Activated T-helper 1 cell treated with anti-CD3 and anti-CD28 coated beads, Interleukin-12 subunit alpha, Interleukin-12 subunit beta, Interleukin-2, Interleukin-4 antibody, amounts not matched to agents 30 ng/mL and 10 ng/mL and 1 ng/mL, durations not matched to agents 14 hours and 24 hours and 36 hours (primary cell): ENCODE measurements around the gene NDUFB10. TPM values are rescaled to one million over a fixed set of nuclear protein-coding genes. Genes with fewer than 3 reads are reported as not detected.
A peak's percentile ranks its signal among the peaks of the same experiment; 100 is the strongest.
"Not testable (repeated sequence)": the region's sequence is repeated elsewhere in the genome, so short reads cannot be mapped to it uniquely, and the experiment has no call there.

Experiments used
- DNase-seq: peaks from one replicate; pipeline ENCODE4 v3.0.0; 2021; ENCODE audit warnings: low spot score
- H3K27ac Mint-ChIP-seq: one replicate; pipeline ENCODE4 v1.8.0; 2021; ENCODE audit warnings: mild to moderate bottlenecking, mixed read lengths
- H3K27me3 Mint-ChIP-seq: one replicate; pipeline ENCODE4 v1.8.0; 2022; ENCODE audit warnings: mild to moderate bottlenecking, moderate library complexity, mixed read lengths; ENCODE audit not compliant: insufficient read depth
- H3K36me3 Mint-ChIP-seq: one replicate; pipeline ENCODE4 v1.8.0; 2021; ENCODE audit warnings: low read depth, mixed read lengths
- H3K4me1 Mint-ChIP-seq: one replicate; pipeline ENCODE4 v1.8.0; 2021; ENCODE audit warnings: low read depth, mixed read lengths
- H3K4me3 Mint-ChIP-seq: one replicate; pipeline ENCODE4 v1.8.0; 2021; ENCODE audit warnings: mild to moderate bottlenecking, moderate library complexity, mixed read lengths
- H3K9me3 Mint-ChIP-seq: one replicate; pipeline ENCODE4 v1.8.0; 2021; ENCODE audit warnings: mixed read lengths
- intact Hi-C: fragments of 100-400 bp; cut with micrococcal nuclease; formaldehyde crosslinking; loops from one replicate; pipeline ENCODE4 v1.15.1; 2024
- total RNA-seq: library from RNA; stranded (reverse); gene quantifications from 2 replicates; pipeline ENCODE4 v1.2.3, GENCODE V29; 2022

Gene NDUFB10
- total RNA-seq, 1 donor from 2014 or later = 138 TPM

DNA sequence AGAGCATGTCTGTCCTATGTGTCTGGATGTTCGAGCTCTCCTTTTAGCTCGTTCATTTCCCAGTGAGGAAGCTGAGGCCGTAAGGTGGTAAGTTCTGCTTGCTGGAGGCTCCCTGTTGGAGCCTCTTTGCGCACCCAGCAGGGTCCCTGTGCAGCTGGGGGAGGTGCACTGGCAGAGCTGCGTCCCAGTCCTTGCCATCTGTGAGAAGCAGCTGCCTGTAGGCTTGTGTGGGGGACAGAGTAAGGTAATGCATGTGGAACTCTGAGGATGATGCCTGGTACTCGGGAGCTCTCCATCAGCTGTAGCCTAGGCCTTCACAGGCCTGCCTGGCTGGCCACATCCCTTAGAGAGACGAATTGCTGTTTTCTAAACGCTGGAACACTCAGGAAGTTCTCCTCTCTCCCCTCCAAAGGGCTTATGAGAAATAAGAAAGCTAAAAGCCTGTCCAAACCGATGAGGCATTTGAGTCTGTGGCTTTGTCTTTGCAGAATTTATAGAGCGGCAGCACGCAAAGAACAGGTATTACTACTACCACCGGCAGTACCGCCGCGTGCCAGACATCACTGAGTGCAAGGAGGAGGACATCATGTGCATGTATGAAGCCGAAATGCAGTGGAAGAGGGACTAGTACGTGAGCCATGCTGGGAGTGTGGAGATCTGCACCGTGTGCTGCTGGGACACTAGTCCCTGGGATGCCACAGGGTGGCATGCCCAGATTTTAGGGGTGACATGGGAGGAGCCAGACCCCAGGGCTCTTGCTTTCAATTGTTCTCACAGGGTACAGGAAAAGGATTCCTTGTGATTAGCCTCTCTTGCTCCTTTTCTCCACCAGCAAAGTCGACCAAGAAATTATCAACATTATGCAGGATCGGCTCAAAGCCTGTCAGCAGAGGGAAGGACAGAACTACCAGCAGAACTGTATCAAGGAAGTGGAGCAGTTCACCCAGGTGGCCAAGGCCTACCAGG lies 1.6 kb downstream of the NDUFB10 start:
- DNase-seq = no peak
- H3K27ac Mint-ChIP-seq = peak overlapping the region; percentile 90
- H3K4me1 Mint-ChIP-seq = peaks cover 34% of the 10 kb centered on the region
- H3K4me3 Mint-ChIP-seq = peak overlapping the region; percentile 97
- peaks cover 44% of the 10 kb centered on the region for H3K36me3 Mint-ChIP-seq
- no peaks in the 10 kb centered on the region for H3K9me3 Mint-ChIP-seq
- no peaks in the 10 kb centered on the region for H3K27me3 Mint-ChIP-seq
- intact Hi-C loops = no loop called here

DNA sequence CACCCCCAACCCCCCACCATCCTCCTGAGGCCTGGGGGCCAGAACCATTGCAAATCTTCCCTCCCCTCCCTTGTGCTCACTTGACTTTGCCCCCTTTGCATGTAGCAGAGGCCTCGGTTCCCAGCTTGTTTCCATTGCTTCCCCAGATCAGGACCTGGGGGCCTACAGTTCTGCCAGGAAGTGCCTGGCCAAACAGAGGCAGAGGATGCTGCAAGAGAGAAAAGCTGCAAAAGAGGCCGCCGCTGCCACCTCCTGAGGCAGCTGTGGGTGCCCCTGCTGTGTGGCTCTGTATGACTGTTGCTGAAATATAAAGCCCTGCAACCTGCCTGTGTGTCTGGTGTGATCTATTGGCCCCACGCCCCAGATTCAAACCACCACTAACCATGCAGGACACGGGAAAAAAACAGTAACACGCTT lies 2.3 kb downstream of the NDUFB10 start:
- Mint-ChIP-seq H3K9me3 (no peaks in the 10 kb centered on the region), H3K4me3 (peak overlapping the region; percentile 100), H3K27me3 (no peaks in the 10 kb centered on the region), H3K4me1 (peaks cover 34% of the 10 kb centered on the region), H3K36me3 (peaks cover 44% of the 10 kb centered on the region), H3K27ac (peak overlapping the region; percentile 58)
- intact Hi-C loops = no loop called here
- no peak for DNase-seq

DNA sequence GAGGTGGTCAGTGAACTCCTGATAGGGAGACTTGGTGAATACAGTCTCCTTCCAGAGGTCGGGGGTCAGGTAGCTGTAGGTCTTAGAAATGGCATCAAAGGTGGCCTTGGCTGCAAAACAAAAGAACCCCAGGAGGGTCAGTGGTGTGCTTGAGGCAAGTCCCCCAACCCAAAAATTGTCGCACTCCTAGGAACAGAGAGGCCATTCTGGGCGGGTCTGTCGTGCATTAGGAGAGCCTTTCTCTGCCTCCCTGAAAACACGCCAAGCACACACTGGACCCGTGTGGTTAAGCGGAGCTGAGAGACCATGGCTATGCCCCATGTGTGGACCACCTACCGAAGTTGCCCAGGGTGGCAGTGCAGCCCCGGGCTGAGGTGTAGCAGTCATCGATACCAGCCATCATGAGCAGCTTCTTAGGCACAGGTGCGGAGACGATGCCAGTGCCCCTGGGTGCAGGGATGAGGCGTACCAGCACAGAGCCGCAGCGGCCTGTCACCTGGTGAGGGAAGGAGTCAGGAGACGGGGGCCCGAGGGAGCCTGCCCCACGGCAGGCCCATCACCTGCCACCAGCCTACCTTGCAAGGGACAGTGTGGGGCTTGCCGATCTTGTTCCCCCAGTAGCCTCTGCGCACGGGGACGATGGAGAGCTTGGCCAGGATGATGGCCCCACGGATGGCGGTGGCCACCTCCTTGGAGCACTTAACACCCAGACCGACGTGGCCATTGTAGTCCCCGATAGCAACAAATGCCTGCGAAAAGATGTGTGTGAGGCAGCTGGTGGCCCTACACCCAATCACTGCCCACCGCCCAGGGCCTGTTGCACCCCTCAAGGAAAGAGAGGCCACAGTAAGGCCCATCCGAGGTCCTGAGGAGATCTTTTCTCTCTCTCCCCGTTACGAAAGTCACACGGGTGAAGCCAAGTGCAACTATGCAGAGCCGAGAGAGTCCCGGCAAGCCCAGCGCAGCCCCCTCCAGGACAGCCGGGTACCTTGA lies 3.1 kb downstream of the NDUFB10 start:
- H3K27me3 Mint-ChIP-seq, H3K9me3 Mint-ChIP-seq, intact Hi-C loops, DNase-seq: not testable (repeated sequence)
- Mint-ChIP-seq H3K27ac (peak overlapping the region; percentile 97), H3K36me3 (peaks cover 44% of the 10 kb centered on the region), H3K4me1 (peaks cover 34% of the 10 kb centered on the region), H3K4me3 (peak overlapping the region; percentile 100)

DNA sequence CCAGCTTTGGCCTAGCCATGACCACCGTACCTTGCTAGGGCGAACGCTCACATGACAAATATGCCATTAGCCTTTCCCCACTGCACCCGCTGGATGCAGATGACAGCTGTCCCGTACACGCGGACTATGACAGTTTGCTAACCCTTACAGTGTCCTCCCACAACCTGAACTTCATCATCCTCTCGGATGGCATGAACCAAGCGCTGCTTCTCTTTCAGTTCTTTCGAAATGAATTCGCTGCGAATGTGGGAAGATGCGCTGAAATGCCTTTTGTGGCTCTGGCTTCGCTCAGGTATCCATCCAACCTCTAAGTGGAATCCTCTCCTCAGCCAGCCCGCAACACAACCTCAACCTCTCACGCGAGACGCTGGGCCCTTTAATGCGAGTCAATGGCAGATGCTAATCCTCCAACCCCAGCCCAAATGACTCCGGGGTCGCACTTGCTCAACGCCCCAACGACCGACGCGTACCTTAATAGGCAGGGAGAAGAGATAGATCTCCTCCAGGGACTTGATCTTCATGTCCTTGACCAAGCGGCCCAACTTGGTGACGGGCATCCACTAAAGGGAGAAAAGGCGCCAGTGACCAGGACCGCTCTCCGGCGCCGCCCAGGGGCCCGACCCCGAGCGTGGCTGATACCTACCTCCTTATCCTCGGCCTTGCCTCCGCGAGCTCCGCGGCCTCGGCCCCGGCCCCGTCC lies 4.6 kb downstream of the NDUFB10 start:
- Mint-ChIP-seq H3K27me3 (no peaks in the 10 kb centered on the region), H3K4me3 (peak overlapping the region; percentile 100), H3K27ac (peak overlapping the region; percentile 97), H3K36me3 (peaks cover 44% of the 10 kb centered on the region), H3K4me1 (peaks cover 34% of the 10 kb centered on the region), H3K9me3 (no peaks in the 10 kb centered on the region)
- no peak for DNase-seq
- intact Hi-C loops = loop anchor here (1.0 to 2.0 kb wide), 6 partner anchors 8 to 191 kb away; partner anchors contain the start of genes FAHD1, HAGH, MSRB1 and NUBP2

DNA sequence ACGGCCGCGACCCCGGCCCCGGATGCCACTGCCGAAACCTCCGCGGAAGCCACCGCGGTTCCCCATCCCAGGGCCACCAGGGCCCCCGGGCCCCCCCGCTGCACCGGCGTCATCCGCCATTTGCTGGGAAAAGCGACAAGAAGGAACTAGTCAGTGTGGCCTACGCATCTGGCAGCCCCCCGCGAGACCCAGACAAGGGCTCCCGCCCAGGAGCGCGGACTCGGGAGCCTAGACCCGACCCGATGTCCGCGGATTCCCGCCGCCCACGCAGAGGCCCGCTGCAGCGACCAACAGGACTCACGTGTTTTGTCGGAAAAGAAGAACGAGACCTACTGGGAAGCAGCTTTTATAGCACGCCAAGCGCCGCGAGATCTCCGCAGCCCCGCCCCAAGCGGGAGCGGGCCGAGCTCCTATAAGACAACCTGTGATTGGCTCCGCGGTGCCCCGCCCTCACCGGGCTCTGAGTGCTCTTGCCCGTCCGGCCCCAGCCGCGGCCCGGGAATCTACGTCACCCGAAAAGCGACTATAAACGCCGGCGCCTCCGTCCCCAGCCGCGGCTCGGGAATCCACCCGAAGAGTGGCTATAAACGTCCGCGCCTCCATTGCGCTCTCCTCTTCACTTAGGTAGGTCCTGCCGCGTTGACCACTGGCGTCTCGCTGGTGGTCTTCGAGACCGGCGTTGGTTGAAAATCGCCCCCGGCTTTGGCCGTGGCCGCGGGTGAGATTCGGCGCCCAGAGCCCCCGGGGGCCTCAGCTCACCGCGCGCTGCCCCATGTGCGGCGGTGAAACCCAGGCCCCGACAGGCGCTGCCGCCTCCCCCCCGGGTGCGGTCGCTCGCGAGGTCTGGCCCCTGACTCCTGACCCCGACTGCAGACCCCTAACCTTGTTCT lies 5.4 kb downstream of the NDUFB10 start, which contains the start of gene RPS2:
TSS of gene RPS2 (minus strand) at position 321 of the 890 bp plus-strand sequence. CDS start at position 120, 201 bp downstream.
- H3K4me1 Mint-ChIP-seq = peaks cover 34% of the 10 kb centered on the region
- peak; percentile 99 for DNase-seq
- H3K9me3 Mint-ChIP-seq = no peaks in the 10 kb centered on the region
- H3K27me3 Mint-ChIP-seq = no peaks in the 10 kb centered on the region
- peak within 1 kb of the TSS; percentile 97 for H3K27ac Mint-ChIP-seq
- peaks cover 44% of the 10 kb centered on the region for H3K36me3 Mint-ChIP-seq
- intact Hi-C loops = loop anchor here (1.0 to 2.0 kb wide), 6 partner anchors 8 to 191 kb away; partner anchors contain the start of genes FAHD1, HAGH, MSRB1 and NUBP2
- H3K4me3 Mint-ChIP-seq = peak within 1 kb of the TSS; percentile 100

DNA sequence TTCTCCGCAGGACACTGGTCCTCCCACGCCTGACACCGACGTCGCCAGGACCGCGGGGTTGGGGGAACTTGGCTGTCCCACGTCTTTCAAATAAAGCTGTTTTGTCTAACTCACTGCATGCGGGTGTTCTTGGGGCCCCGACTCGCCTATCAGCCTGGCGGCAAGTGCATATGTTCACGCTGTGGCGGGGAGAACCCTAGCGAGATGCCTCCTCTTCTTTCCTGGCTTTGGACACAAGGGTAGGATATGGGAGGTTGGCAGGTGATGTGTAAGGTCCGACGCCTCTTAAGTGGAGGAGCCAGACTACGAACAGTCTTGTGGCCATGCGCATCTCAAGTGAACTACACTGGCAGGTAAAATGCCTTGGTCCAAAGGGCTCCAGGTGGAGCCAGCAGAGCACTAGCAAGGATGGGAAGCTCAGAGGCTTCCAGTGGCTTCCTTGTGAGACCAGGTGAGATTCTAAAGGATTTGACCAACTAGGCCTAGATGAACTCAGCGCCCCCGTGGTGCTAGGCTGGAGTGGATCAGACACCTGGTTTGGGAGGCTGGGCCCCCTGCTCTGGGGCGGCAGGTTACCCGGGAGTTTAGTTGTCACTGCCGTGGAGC lies 6.2 kb downstream of the NDUFB10 start:
- Mint-ChIP-seq H3K4me3 (peak overlapping the region; percentile 100), H3K4me1 (peaks cover 29% of the 10 kb centered on the region), H3K36me3 (peaks cover 41% of the 10 kb centered on the region), H3K27ac (peak overlapping the region; percentile 94), H3K27me3 (no peaks in the 10 kb centered on the region), H3K9me3 (no peaks in the 10 kb centered on the region)
- no peak for DNase-seq
- intact Hi-C loops = loop anchor here (2.0 kb wide), 2 partner anchors 139 to 183 kb away; partner anchors contain the start of genes FAHD1, HAGH, NUBP2 and SPSB3

DNA sequence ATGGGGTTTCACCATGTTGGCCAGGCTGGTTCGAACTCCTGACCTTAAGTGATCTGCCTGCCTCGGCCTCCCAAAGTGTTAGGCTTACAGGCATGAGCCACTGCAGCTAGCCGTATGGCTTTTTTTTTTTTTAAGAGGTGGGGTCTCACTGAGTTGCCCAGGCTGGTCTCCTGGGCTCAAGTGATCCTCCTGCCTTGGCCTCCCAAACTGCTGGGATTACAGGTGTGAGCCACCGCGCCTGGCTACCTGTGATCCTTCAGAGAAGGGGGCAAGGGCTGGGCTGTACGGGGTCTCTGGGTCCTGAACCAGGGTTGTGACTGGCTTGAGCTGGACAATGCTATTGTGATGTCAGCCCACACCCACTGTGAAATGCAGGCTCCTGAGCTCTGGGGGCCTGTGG lies 7.1 kb downstream of the NDUFB10 start, which contains the start of gene RNF151:
TSS of gene RNF151 (plus strand) at position 397 of the 400 bp plus-strand sequence. CDS start 26 bp downstream, outside the sequence.
- intact Hi-C loops = no loop called here

DNA sequence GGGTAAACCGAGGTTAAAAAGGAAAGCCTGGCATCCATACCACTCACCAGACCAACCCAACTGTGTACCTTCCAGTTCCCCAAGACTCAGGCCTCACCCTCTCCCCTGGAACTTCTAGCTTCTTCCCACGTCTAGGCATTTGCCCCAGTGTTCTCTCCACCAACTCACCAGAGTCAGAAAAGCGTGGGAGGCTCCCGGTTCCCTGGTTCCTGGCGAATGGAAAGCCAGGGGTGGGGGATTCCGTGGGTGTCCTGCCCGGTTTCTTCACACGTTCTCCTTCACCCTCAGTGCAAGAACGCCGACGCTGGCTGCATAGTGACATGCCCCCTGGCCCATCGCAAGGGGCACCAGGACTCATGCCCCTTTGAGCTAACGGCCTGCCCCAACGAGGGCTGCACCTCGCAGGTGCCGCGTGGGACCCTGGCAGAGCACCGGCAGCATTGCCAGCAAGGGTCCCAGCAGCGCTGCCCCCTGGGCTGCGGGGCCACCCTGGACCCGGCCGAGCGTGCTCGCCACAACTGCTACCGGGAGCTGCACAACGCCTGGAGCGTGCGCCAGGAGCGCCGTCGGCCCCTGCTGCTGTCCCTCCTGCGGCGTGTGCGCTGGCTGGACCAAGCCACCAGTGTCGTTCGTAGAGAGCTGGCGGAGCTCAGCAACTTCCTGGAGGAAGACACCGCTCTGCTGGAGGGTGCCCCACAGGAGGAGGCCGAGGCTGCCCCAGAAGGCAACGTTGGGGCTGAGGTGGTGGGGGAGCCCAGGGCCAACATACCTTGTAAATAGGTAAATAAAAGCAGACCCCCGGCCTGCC lies 9.0 kb downstream of the NDUFB10 start:
- peaks cover 25% of the 10 kb centered on the region for H3K36me3 Mint-ChIP-seq
- H3K4me1 Mint-ChIP-seq = peaks cover 26% of the 10 kb centered on the region
- no peak for DNase-seq
- no peaks in the 10 kb centered on the region for H3K27me3 Mint-ChIP-seq
- intact Hi-C loops = no loop called here
- no peak overlapping the region for H3K27ac Mint-ChIP-seq
- H3K4me3 Mint-ChIP-seq = no peak overlapping the region
- H3K9me3 Mint-ChIP-seq = no peaks in the 10 kb centered on the region

More for the DNA sequence above, 7.1 kb downstream of the NDUFB10 start, which contains the start of gene RNF151:
- H3K9me3 Mint-ChIP-seq = no peaks in the 10 kb centered on the region
- H3K27me3 Mint-ChIP-seq = no peaks in the 10 kb centered on the region
- DNase-seq = no peak
- peaks cover 25% of the 10 kb centered on the region for H3K4me1 Mint-ChIP-seq
- H3K36me3 Mint-ChIP-seq = peaks cover 33% of the 10 kb centered on the region
- peak within 1 kb of the TSS; percentile 94 for H3K27ac Mint-ChIP-seq
- H3K4me3 Mint-ChIP-seq = peak within 1 kb of the TSS; percentile 100

DNA sequence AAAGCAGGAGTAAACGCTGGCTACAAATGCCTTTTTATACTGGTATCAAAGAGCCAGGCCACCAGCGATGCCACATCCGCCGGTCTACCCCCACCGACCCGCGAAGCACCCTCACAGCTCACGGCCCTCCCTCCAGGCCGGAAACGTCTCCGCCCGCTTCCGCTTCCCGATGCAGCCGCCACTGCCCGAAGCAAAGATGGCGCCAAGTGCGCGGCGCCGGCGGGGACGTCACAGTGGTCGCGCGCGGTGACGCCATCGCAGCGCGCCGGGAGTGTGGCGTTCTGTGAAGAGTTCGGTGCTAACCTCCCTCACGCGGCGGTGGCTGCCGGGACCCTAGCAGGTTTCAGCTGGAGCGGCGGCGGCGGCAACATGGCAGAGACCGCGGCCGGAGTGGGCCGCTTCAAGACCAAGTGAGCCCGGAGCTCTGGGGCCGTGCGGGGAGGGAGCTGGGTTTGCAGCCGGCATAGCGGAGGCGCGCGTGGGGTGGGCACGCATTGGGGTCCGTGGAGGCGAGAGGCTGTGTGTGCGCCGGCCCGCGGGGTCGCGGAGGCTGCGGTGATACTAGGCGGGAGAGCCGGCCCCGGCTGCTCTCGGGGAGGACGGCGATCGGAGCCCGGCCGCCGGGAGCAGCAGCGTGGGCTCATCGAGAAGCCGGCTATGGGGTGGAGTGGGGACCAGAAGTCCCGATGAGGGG lies 12.6 kb downstream of the NDUFB10 start, which contains the start of gene TBL3:
TSS of gene TBL3 (plus strand) at position 258 of the 694 bp plus-strand sequence. CDS start at position 370, 112 bp downstream.
- Mint-ChIP-seq H3K4me1 (peaks cover 19% of the 10 kb centered on the region), H3K9me3 (no peaks in the 10 kb centered on the region), H3K4me3 (peak within 1 kb of the TSS; percentile 97), H3K27ac (peak within 1 kb of the TSS; percentile 99), H3K27me3 (no peaks in the 10 kb centered on the region), H3K36me3 (peaks cover 18% of the 10 kb centered on the region)
- intact Hi-C loops = loop anchor here (1.0 to 5.0 kb wide), 6 partner anchors 8 to 551 kb away; partner anchors contain the start of genes CRAMP1, GFER, IFT140 and NDUFB10
- peak; percentile 97 for DNase-seq
